GM23338 (cell line): Measurements from ENCODE around the gene PRSS50. TPM values are rescaled to one million over a fixed set of nuclear protein-coding genes. Genes with fewer than 3 reads are reported as not detected.

Experiments used
- ATAC-seq: fragments of 200-7000 bp; cut with Tn5 transposase; 3 replicates; pipeline ENCODE4 v1.9.1; 2020
- DNase-seq: peaks from one replicate; pipeline ENCODE4 v3.0.0-alpha.2; 2015; ENCODE audit warnings: low spot score
- H2AFZ ChIP-seq: fragments of 200-600 bp; sonication (generic); 2 replicates; pipeline ENCODE4 v1.8.0; 2016; ENCODE audit warnings: antibody characterized with exemption, mild to moderate bottlenecking, moderate library complexity
- H3F3A ChIP-seq: fragments of 200-600 bp; sonication (generic); replicated peaks from 2 replicates; pipeline ENCODE4 v1.8.0; 2017; ENCODE audit warnings: antibody characterized with exemption, mixed run types, low read depth
- H3K27ac ChIP-seq: fragments of 200-600 bp; sonication (generic); 2 replicates; pipeline ENCODE4 v1.6.1; 2016; ENCODE audit warnings: low read depth
- H3K27me3 ChIP-seq: fragments of 200-600 bp; sonication (generic); 2 replicates; pipeline ENCODE4 v1.8.0; 2016; ENCODE audit warnings: mild to moderate bottlenecking, mixed run types, moderate library complexity; ENCODE audit not compliant: insufficient read depth
- H3K36me3 ChIP-seq: fragments of 200-600 bp; sonication (generic); 2 replicates; pipeline ENCODE4 v1.8.0; 2016; ENCODE audit warnings: mild to moderate bottlenecking; ENCODE audit not compliant: insufficient read depth
- H3K4me1 ChIP-seq: fragments of 200-600 bp; sonication (generic); 2 replicates; pipeline ENCODE4 v1.8.0; 2016; ENCODE audit warnings: mild to moderate bottlenecking, moderate library complexity; ENCODE audit not compliant: insufficient read depth
- H3K4me2 ChIP-seq: fragments of 200-600 bp; sonication (generic); 2 replicates; pipeline ENCODE4 v1.7.1; 2017; ENCODE audit warnings: mixed run types
- H3K4me3 ChIP-seq: fragments of 200-600 bp; sonication (generic); 2 replicates; pipeline ENCODE4 v1.6.1; 2016; ENCODE audit warnings: mixed run types
- H3K79me2 ChIP-seq: fragments of 200-600 bp; sonication (generic); replicated peaks from 2 replicates; pipeline ENCODE4 v1.8.0; 2017; ENCODE audit warnings: mild to moderate bottlenecking; ENCODE audit not compliant: insufficient read depth
- H3K9me2 ChIP-seq: fragments of 200-600 bp; sonication (generic); 2 replicates; pipeline ENCODE4 v1.8.0; 2017; ENCODE audit not compliant: insufficient read depth
- H4K20me1 ChIP-seq: fragments of 200-600 bp; sonication (generic); replicated peaks from 2 replicates; pipeline ENCODE4 v1.8.0; 2017; ENCODE audit warnings: mild to moderate bottlenecking; ENCODE audit not compliant: insufficient read depth
- H3K27ac Mint-ChIP-seq: 2 replicates; pipeline ENCODE4 v1.8.0; 2020; ENCODE audit warnings: inconsistent platforms, mild to moderate bottlenecking, moderate library complexity, mixed read lengths
- H3K27me3 Mint-ChIP-seq: 3 replicates; pipeline ENCODE4 v1.8.0; 2022; ENCODE audit warnings: low read depth, mild to moderate bottlenecking, moderate library complexity, mixed read lengths, inconsistent platforms; ENCODE audit not compliant: insufficient read depth, poor library complexity
- H3K36me3 Mint-ChIP-seq: 3 replicates; pipeline ENCODE4 v1.8.0; 2021; ENCODE audit warnings: low read depth, mild to moderate bottlenecking, inconsistent platforms, moderate library complexity, mixed read lengths
- H3K4me1 Mint-ChIP-seq: 3 replicates; pipeline ENCODE4 v1.8.0; 2020; ENCODE audit warnings: mild to moderate bottlenecking, inconsistent platforms, mixed read lengths
- H3K4me3 Mint-ChIP-seq: 3 replicates; pipeline ENCODE4 v1.8.0; 2021; ENCODE audit warnings: moderate library complexity, mild to moderate bottlenecking, inconsistent platforms, mixed read lengths
- H3K9me3 Mint-ChIP-seq: 3 replicates; pipeline ENCODE4 v1.8.0; 2020; ENCODE audit warnings: moderate library complexity, mild to moderate bottlenecking, inconsistent platforms, mixed read lengths
- CREB1 ChIP-seq: fragments of 250-450 bp; sonication (Bioruptor Pico); IDR thresholded peaks from 2 replicates; pipeline ENCODE4 v1.5.0; 2020; ENCODE audit warnings: low read depth, mild to moderate bottlenecking, moderate library complexity
- ETS1 ChIP-seq: IDR thresholded peaks from 2 replicates; pipeline ENCODE4 v1.6.1; 2016; ENCODE audit warnings: antibody characterized with exemption
- EZH2 ChIP-seq: fragments of 200-600 bp; sonication (generic); IDR thresholded peaks from one replicate; pipeline ENCODE4 v1.8.0; 2017; ENCODE audit warnings: antibody characterized with exemption, mild to moderate bottlenecking, low read depth; ENCODE audit not compliant: unreplicated experiment
- EZH2phosphoT487 ChIP-seq: fragments of 200-600 bp; sonication (generic); IDR thresholded peaks from one replicate; pipeline ENCODE4 v1.8.1; 2018; ENCODE audit warnings: antibody characterized with exemption; ENCODE audit not compliant: unreplicated experiment
- JUNB ChIP-seq: IDR thresholded peaks from one replicate; pipeline ENCODE4 v1.6.1; 2016; ENCODE audit warnings: antibody characterized with exemption; ENCODE audit not compliant: unreplicated experiment
- POLR2AphosphoS5 ChIP-seq: IDR thresholded peaks from 2 replicates; pipeline ENCODE4 v1.6.1; 2016; ENCODE audit warnings: antibody characterized with exemption, low read depth
- STAT1 ChIP-seq: IDR thresholded peaks from one replicate; pipeline ENCODE4 v1.6.1; 2016; ENCODE audit warnings: antibody characterized with exemption; ENCODE audit not compliant: unreplicated experiment
- ZNF114 ChIP-seq: fragments of 250-450 bp; sonication (Bioruptor Pico); IDR thresholded peaks from 2 replicates; pipeline ENCODE4 v1.5.0; 2020; ENCODE audit warnings: mild to moderate bottlenecking, moderate library complexity
- polyA plus RNA-seq: library from polyadenylated mRNA; unstranded; fragments of >200 nt; fragmentation: Nextera tagmentation; extraction: Ambion mirVana; gene quantifications from 2 replicates; pipeline ENCODE4 v1.2.1, GENCODE V29; 2016
- total RNA-seq: library from RNA; depleted of rRNA; stranded (reverse); fragments of >200 nt; shearing (Covaris generic); gene quantifications from 2 replicates; pipeline ENCODE4 v1.2.3, GENCODE V29; 2014
- TF ChIP-seq, protein P1 (sequence below), 2 experiments: fragments of 200-600 bp in 1 of 2; sonication (generic) in 1 of 2; conservative IDR thresholded peaks; 2 replicates each; pipeline versions ENCODE4 v1.5.1 to v1.6.1; 2016 to 2017; ENCODE audit warnings: antibody characterized with exemption in 2 of 2, low read depth in 2 of 2, mild to moderate bottlenecking in 2 of 2, moderate library complexity in 1 of 2

PRSS50 gene
- total and polyA plus RNA-seq, 2 experiments from 2014 or later = 0.60 to 1.5 TPM

DNA sequence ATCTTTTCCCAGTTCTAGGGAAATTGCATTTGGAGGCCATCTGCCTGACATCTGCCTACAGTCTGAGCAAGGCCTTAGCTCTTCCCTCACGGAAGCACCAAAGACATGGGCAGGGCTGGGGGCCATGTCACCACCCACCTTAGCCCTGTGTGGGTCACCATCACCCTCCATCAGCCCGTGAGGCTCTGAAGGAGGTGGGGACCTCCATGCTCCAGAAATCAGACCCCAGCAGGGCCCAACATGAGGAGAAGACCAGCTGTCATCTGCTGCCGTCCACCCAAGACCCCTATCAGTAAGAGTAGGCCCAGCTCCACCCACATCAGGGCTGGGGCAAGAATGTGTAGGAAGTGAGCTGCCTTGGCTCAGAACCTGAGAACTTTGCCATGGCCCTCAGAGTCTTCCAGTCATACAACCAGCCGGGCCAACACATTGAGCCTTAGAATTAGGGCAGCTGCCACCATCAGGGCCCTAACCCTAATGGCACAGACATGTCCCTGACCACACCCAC, 14.6 kb downstream of the PRSS50 start (continued):
- TF ChIP-seq CREB1 (CRISPR knock-in tag) (no peak), STAT1 (no peak), EZH2phosphoT487 (no peak)

- Histone ChIP-seq H3K4me3 (no peak overlapping the region), H3K4me1 (peaks cover 4% of the 10 kb centered on the region; the same call in 1 of the 2 replicates), H3F3A (no peaks in the 10 kb centered on the region), H2AFZ (no peak overlapping the region), H3K27ac (no peak overlapping the region), H3K36me3 (no peaks in the 10 kb centered on the region), H3K27me3 (peaks cover 23% of the 10 kb centered on the region), H4K20me1 (no peaks in the 10 kb centered on the region), H3K9me2 (no peaks in the 10 kb centered on the region), H3K4me2 (no peak overlapping the region), H3K79me2 (no peaks in the 10 kb centered on the region)
- ATAC-seq = no peak
- DNase-seq = no peak
- TF ChIP-seq JUNB = no peak
- no peak for TF ChIP-seq ETS1
- no peak for TF ChIP-seq ZNF114 (CRISPR knock-in tag)
- no peak for TF ChIP-seq POLR2AphosphoS5
- TF ChIP-seq EZH2 = no peak
- no peak for TF ChIP-seq STAT1
- no peak for TF ChIP-seq CREB1 (CRISPR knock-in tag)
- TF ChIP-seq, protein P1, sequence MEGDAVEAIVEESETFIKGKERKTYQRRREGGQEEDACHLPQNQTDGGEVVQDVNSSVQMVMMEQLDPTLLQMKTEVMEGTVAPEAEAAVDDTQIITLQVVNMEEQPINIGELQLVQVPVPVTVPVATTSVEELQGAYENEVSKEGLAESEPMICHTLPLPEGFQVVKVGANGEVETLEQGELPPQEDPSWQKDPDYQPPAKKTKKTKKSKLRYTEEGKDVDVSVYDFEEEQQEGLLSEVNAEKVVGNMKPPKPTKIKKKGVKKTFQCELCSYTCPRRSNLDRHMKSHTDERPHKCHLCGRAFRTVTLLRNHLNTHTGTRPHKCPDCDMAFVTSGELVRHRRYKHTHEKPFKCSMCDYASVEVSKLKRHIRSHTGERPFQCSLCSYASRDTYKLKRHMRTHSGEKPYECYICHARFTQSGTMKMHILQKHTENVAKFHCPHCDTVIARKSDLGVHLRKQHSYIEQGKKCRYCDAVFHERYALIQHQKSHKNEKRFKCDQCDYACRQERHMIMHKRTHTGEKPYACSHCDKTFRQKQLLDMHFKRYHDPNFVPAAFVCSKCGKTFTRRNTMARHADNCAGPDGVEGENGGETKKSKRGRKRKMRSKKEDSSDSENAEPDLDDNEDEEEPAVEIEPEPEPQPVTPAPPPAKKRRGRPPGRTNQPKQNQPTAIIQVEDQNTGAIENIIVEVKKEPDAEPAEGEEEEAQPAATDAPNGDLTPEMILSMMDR (conservative IDR thresholded peaks at IDR 0.05; ENCODE audit: low read depth in 2 of 2) = no peak
- no peaks in the 10 kb centered on the region for H3K9me3 Mint-ChIP-seq
- no peak overlapping the region for H3K4me3 Mint-ChIP-seq
- no peak overlapping the region for H3K27ac Mint-ChIP-seq
- H3K27me3 Mint-ChIP-seq = peaks cover 21% of the 10 kb centered on the region
- no peaks in the 10 kb centered on the region for H3K36me3 Mint-ChIP-seq
- H3K4me1 Mint-ChIP-seq = peaks cover 12% of the 10 kb centered on the region; the same call in 2 of the 3 replicates
These were observed 15.2 kb downstream of the PRSS50 start for GRCh38 chr3:46702246-46703012.
